Body of pancreas (tissue), 4 donors: ENCODE measurements around the gene IQCC. TPM values are rescaled to one million over a fixed set of nuclear protein-coding genes. Genes with fewer than 3 reads are reported as not detected.

Experiments
- ATAC-seq: fragments of 150-250 bp; one replicate; pipeline ENCODE4 v1.9.1; 2016
- DNase-seq, 4 donors: peaks; one replicate each; pipeline ENCODE4 v3.0.0-alpha.2; 2019
- H3K27ac ChIP-seq, 4 donors: fragments of 200-600 bp; sonication (generic); 1 replicate in 3 of 4; 2 replicates in 1 of 4; pipeline versions ENCODE4 v1.5.1 to v1.6.1; 2016 to 2019; ENCODE audit warnings: mild to moderate bottlenecking in 1 of 4, mixed read lengths in 1 of 4, moderate library complexity in 1 of 4
- H3K27me3 ChIP-seq, 2 donors: fragments of 200-600 bp; sonication (generic); one replicate each; pipeline ENCODE4 v1.6.0; 2016; ENCODE audit warnings: mild to moderate bottlenecking in 1 of 2
- H3K36me3 ChIP-seq, 2 donors: fragments of 200-600 bp; sonication (generic); replicated peaks in 1 of 2; 2 replicates each; pipeline ENCODE4 v1.5.1; 2016; ENCODE audit warnings: low read depth in 2 of 2; ENCODE audit not compliant: insufficient read depth in 1 of 2
- H3K4me1 ChIP-seq: fragments of 200-600 bp; sonication (generic); one replicate; pipeline ENCODE4 v1.6.0; 2016
- H3K4me3 ChIP-seq, 2 donors: fragments of 200-600 bp; sonication (generic); 1 replicate in 1 of 2; 2 replicates in 1 of 2; pipeline ENCODE4 v1.5.1; 2016 to 2019
- H3K9me3 ChIP-seq, 3 donors: fragments of 200-600 bp; sonication (generic); 1 replicate in 2 of 3; 2 replicates in 1 of 3; pipeline ENCODE4 v1.5.1; 2016
- POLR2A ChIP-seq, 3 donors: fragments of 450-650 bp; IDR thresholded peaks; one replicate each; pipeline ENCODE4 v1.6.1; 2016; ENCODE audit warnings: antibody characterized with exemption in 3 of 3, mild to moderate bottlenecking in 2 of 3
- WGBS, 2 donors: methylation state at CpG; one replicate each; pipeline ENCODE4 v1.1.5; 2017; 5-methylcytosine and 5-hydroxymethylcytosine counted together
- intact Hi-C: fragments of 100-400 bp; cut with DNase I; formaldehyde crosslinking; loops from one replicate; pipeline ENCODE4 v1.15.1; 2023
- total RNA-seq, 2 donors: library from RNA; depleted of rRNA; stranded (reverse); fragments of >200 nt; gene quantifications; one replicate each; pipeline ENCODE4 v1.1.0, GENCODE V29; 2016
- TF ChIP-seq, protein P1 (sequence below), 7 experiments: fragments of 450-650 bp in 4 of 7; fragments of 200-600 bp in 3 of 7; sonication (generic) in 3 of 7; IDR thresholded peaks; one replicate each; pipeline ENCODE4 v1.5.1; 2016 to 2019; ENCODE audit warnings: antibody characterized with exemption in 7 of 7

The IQCC gene
- total RNA-seq, 2 donors from 2014 or later: 1.8 to 5.3 TPM

DNA sequence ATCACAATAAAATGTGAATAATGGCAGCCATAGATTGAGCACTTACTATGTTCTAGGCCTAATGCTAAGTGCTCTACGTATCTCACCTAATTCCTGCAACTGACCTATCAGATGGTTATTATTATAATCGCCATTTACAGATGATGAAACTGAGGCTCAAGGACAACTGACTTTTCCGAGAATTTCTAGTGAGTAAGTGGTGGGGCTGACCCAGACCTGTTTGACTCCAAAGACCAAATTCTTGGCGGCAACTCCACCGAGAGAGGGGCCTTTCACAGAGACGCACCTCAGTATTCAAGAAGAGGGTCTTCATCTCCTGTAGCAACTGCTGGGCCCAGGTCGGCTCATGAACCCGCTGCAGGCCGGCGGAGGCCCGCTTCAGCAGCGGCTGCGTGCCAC, 16.1 kb downstream of the IQCC start:
- peak overlapping the region; percentile 44 to 84 for H3K4me3 ChIP-seq
- H3K27me3 ChIP-seq: no peaks in the 10 kb centered on the region
- H3K4me1 ChIP-seq: peaks cover 27% of the 10 kb centered on the region
- intact Hi-C loops: no loop called here
- peak overlapping the region; percentile 39 to 94 (median 74) for H3K27ac ChIP-seq
- H3K9me3 ChIP-seq: no peaks in the 10 kb centered on the region
- no peak for TF ChIP-seq POLR2A (IDR thresholded peaks at IDR 0.05)
- TF ChIP-seq, protein P1, sequence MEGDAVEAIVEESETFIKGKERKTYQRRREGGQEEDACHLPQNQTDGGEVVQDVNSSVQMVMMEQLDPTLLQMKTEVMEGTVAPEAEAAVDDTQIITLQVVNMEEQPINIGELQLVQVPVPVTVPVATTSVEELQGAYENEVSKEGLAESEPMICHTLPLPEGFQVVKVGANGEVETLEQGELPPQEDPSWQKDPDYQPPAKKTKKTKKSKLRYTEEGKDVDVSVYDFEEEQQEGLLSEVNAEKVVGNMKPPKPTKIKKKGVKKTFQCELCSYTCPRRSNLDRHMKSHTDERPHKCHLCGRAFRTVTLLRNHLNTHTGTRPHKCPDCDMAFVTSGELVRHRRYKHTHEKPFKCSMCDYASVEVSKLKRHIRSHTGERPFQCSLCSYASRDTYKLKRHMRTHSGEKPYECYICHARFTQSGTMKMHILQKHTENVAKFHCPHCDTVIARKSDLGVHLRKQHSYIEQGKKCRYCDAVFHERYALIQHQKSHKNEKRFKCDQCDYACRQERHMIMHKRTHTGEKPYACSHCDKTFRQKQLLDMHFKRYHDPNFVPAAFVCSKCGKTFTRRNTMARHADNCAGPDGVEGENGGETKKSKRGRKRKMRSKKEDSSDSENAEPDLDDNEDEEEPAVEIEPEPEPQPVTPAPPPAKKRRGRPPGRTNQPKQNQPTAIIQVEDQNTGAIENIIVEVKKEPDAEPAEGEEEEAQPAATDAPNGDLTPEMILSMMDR (IDR thresholded peaks at IDR 0.05): no peak
- DNase-seq (no peak), ATAC-seq (no peak)
- H3K36me3 ChIP-seq: no peaks in the 10 kb centered on the region
- WGBS, 2 donors: 4 to 5% methylated on average over 8 to 13 of the region's 13 CpGs

DNA sequence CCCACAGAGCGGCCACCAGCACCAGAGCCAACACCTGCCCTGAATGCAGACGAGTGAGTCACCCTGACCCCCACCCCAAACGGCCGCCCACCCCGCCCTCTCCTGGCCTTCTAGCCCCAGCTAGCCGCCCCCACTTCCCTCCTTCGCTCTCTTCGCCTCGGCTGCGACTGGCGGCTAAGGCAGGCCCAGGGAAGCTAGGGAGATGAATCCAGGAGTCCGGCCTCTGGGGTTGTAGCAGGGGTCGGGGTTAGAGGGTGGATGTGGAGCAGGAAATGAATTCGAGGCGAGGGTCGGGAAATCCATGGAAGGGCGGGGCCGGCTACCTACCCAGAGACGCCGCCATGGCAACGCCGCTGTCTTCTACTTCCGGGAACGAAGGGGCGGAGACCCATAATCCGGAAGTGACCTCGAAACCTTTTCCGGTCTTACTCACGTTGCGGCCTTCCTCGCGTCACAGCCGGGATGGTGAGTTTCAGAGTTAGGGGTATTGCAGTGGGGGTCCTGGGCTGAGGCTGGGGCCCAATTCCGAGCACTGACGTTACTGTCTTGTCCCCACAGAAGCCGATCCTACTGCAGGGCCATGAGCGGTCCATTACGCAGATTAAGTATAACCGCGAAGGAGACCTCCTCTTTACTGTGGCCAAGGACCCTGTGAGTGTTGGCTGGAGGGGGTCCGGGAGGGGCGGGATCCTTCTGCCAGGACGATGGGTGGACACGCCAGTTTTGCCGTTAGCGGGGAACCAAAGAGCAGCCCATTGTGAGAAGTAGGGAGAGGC, 16.7 kb downstream of the IQCC start, which contains the start of the genes EIF3I and TMEM234:
Gene EIF3I (plus strand): TSS at position 428 of the 776 bp plus-strand sequence. CDS start 35 bp downstream, at position 463.
Gene TMEM234 (minus strand): TSS at position 374 of the 776 bp plus-strand sequence. CDS start 31 bp downstream, at position 343.
- peak; percentile 36 to 77 (median 75) for TF ChIP-seq POLR2A (IDR thresholded peaks at IDR 0.05)
- TF ChIP-seq, protein P1 (IDR thresholded peaks at IDR 0.05): no peak
- ATAC-seq (peak; percentile 97), DNase-seq (peak; percentile 91 to 94 (median 92))
- intact Hi-C loops: no loop called here
- H3K9me3 ChIP-seq: no peaks in the 10 kb centered on the region
- H3K4me1 ChIP-seq: peaks cover 27% of the 10 kb centered on the region
- peak within 1 kb of the TSS; percentile 44 to 84 for H3K4me3 ChIP-seq
- H3K27me3 ChIP-seq: no peaks in the 10 kb centered on the region
- H3K27ac ChIP-seq: peak within 1 kb of the TSS; percentile 60 to 94 (median 80)
- peaks cover 0 to 1% of the 10 kb centered on the region in 2 donors for H3K36me3 ChIP-seq
- WGBS, 2 donors: 0 to 1% methylated on average over 32 to 46 of the region's 46 CpGs

DNA sequence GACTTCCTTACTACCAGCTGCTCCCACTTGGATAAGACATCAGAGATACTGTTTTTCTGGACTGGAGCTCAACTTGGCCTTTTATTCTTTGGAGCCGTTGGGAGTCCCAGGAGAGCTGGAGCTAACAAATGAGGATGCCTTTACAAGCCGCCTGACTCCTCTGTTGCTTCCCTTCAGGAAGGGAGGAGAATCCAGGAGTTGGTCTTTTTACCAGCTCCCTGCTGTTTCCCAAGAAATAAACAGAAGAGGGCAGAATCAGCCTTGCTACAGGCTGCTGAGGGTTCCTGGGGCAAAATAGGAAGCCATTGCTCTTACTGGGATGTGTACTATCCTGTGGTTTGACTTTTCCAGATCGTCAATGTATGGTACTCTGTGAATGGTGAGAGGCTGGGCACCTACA, 18.2 kb downstream of the IQCC start:
- peak overlapping the region in 1 of 4 donors; percentile 94 for H3K27ac ChIP-seq
- H3K36me3 ChIP-seq: peaks cover 4 to 8% of the 10 kb centered on the region in 2 donors
- ATAC-seq (no peak), DNase-seq (no peak)
- H3K4me1 ChIP-seq: peaks cover 27% of the 10 kb centered on the region
- 71 to 78% methylated on average over 3 of the region's 3 CpGs for WGBS, 2 donors
- no peak overlapping the region for H3K4me3 ChIP-seq
- H3K9me3 ChIP-seq: no peaks in the 10 kb centered on the region
- TF ChIP-seq, protein P1 (IDR thresholded peaks at IDR 0.05): peak in 1 of 7 experiments; percentile 4
- no peak for TF ChIP-seq POLR2A (IDR thresholded peaks at IDR 0.05)
- no peaks in the 10 kb centered on the region for H3K27me3 ChIP-seq
- intact Hi-C loops: no loop called here

DNA sequence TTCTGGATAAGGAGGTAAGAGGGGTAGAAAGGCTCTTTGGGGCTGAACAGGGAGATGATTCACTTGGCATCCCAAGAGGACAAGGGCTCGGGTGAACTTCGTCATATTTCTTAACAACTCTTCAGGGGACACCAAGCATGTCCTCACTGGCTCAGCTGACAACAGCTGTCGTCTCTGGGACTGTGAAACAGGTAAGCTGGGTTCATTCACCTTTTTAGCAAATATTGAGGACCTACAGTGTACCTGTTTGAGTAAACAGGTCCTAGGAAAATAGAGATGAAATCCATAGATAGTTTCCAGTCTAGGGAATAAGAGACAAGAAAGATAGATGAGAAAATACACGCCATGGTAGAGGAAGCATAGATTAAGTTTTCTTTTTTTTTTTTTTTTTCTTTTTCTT, 18.8 kb downstream of the IQCC start:
- H3K9me3 ChIP-seq: no peaks in the 10 kb centered on the region
- H3K27me3 ChIP-seq: no peaks in the 10 kb centered on the region
- no peak overlapping the region for H3K27ac ChIP-seq
- TF ChIP-seq POLR2A (IDR thresholded peaks at IDR 0.05): no peak
- TF ChIP-seq, protein P1 (IDR thresholded peaks at IDR 0.05): no peak
- DNase-seq: no peak
- H3K4me1 ChIP-seq: peaks cover 27% of the 10 kb centered on the region
- no peak overlapping the region for H3K4me3 ChIP-seq
- intact Hi-C loops: no loop called here
- ATAC-seq: no peak
- WGBS, 2 donors: 77 to 85% methylated on average over 4 of the region's 4 CpGs
- H3K36me3 ChIP-seq: peaks cover 9 to 10% of the 10 kb centered on the region in 2 donors
